HG03565 (cell line): ENCODE results near the gene MGRN1.
"Not testable (repeated sequence)": the region's sequence is repeated elsewhere in the genome, so short reads cannot be mapped to it uniquely, and the experiment has no call there.

ENCODE experiments used
- ATAC-seq: cut with Tn5 transposase; IDR thresholded peaks from one replicate; pipeline ENCODE4 v1.9.1; 2021; ENCODE audit warnings: mild to moderate bottlenecking, moderate library complexity; ENCODE audit not compliant: unreplicated experiment

Gene MGRN1

DNA sequence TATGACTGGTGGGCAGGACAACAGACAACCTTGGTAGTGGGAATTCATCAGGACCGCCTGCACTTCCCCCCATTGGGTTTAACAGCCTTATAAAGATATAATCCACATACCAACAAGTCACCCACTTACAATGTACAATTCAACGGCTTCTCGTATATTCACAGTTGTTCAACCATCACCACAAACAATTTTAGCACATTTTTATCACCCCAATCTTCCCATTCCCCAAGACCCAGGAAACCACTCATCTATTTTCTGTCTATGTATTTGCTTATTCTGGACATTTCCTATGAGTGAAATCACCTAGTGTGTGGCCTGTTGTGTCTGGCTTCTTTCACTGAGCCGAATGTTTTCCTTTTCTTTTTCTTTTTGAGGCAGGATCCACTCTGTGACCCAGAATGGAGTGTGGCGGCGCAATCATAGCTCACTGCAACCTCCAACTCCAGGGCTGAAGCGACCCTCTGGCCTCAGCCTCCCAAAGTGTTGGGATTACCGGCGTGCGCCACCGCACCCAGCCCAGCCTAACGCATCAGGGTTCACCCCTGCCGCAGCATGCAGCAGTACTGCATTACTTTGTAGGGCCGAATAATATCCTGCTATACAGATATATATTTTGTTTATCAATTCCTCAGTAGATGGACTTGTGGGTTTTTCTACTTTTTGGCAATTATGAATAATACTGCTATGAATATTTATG lies 98.6 kb downstream of the MGRN1 start:
- ATAC-seq = no peak

DNA sequence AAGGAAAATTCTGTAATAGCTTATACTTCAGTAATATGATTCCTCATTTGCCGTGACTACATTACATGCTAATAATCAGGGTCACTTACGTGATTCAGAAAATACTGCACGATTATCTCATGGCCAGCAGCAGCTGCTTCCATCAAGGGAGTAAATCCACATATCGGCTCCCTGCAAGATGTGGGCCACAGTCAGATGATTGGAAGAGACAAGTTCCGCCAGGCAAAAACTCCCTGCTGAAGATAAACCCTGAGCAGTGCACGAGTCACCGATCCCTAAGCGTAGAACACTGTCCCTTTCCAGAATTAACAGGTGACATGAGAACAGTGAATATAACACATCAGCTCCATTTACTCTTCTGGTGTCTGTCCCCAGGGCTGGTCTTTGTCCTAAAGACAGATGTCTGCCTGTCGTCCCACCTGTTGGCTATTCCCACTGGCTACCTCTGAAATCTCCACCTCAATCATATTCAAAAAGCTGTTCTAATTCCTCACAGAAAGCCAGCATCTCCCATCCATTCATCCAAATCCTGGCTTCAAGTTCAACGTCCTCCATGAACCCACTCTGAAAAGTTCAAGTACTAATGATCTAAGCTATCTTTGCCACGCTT lies 100.1 kb downstream of the MGRN1 start:
- ATAC-seq = no peak

DNA sequence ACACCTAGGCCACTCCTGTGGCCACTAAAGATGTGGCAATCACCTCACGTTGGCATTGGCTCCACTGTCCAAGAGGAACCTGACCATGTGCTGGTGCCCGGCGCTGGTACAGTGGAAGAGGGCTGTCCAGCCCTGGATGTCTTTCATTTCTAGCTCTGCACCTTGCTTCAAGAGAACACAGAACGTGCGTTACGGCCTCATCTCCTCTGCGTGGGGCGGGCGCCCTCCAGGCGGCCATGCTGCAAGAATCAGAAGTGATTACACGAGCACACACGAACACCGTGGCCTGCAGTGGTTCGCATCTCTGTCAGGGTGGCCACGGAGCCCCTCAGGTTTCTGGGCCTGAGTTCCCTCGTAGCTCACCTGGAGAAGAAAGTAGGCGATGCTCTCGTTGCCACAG lies 102.0 kb downstream of the MGRN1 start:
- no peak for ATAC-seq

DNA sequence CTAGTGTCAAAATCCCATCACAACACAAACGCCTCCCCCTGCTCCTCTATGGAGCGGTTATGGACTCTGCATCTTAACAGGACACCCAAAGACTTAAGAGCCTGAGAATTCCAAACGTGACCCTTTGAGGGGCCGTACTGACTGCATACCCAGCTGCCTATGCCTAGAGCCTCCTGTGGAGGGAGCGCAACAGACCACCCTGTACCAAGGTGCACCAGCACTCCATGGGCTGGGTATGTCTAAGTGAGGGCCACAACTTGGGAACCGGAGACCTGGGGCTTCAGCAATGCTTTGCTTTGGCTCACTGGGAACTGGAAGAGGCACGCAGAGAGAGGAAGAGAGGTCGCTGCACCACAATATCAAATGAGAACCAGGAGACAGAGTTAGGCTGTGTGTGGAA lies 104.0 kb downstream of the MGRN1 start:
- ATAC-seq = no peak

DNA sequence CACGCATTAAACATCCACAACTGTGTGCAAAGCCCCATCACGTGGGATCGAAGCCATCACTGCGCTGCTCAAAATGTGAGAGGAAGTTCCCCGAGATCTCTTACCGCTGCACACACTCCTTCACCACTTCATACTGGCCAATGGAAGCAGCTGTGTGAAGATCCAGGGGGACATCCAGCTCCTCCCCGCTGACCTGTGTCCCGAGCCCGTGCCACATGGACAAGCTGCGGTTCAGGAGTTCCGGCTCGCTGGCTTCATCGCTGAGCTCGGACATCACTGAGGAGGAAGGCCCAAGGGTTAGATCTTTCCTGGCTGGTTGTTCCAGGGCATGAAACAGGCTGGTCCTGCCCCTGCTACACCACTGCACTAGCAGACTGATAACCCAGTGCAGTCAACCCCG lies 105.2 kb downstream of the MGRN1 start:
- ATAC-seq = no peak

DNA sequence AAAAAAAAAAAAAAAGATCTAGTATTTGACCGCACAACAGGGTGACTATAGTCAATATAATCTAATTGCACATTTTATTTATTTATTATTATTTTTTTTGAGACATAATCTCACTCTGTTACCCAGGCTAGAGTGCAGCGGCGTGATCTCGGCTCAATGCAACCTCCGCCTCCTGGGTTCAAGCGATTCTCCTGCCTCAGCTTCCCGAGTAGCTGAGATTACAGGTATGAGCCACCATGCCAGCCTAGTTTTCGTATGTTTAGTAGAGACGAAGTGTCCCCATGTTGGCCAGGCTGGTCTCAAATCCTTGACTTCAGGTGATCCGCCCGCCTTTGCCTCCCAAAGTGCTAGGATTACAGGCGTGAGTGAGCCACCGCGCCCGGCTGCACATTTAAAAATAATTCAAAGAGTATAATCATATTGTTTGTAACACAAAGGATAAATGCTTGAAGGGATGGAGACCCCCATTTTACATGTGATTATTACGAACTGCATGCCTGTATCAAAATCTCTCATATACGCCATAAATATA lies 108.7 kb downstream of the MGRN1 start:
- ATAC-seq = no peak

DNA sequence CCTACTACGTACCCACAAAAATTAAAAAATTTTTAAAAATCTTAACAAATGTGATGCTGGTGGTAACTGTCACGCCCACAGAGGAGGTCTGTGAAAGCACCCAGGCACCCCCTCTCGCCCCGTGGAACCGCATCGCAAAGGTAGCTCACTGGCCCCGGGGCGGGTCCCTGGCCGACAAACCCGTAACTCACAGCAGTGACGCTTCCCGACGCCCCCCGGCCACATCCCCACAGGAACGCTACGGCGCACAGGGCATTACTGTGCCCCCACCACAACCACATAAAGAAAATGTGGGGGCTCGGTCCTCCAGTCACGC lies 109.1 kb downstream of the MGRN1 start:
- ATAC-seq = peak; percentile 6

DNA sequence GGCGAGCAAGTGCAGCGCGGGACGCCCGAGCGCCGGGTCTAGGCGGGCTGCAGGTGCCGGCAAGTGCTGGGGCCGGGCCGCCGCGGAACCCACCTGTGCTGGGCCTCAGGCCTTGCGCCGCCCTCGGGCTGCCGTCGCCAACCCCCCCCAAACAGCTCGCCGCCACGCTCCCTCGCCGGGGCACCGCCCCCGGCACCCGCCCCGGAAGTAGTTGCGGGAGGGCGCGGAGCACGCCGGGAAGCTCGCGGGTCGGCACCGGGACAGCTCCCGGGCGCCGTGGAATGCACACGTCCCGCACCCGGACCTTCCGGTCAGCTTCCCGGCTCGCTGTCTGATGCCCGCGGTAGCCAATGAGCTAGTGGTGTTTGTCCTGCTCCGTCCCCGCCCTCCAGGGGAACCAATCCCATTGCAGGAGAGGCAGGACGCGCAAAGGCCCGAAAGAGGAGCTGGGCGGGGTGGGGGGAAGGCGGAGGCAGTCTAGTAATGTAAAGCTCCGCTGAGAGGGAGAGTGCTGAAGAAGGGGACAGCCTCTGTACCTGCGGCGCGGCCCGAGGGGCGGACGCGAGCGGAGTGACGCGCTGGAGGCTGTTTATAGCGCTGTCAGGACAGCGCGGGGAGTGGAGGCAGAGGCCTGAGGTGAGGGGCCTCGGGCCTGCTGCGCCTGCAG lies 109.6 kb downstream of the MGRN1 start, which contains the start of the genes ANKS3 and DNAAF8:
Gene ANKS3, minus strand, starts transcription at position 209 of the 667 bp plus-strand sequence. CDS start 4,122 bp downstream, outside the sequence.
Gene DNAAF8, plus strand, starts transcription at position 475 of the 667 bp plus-strand sequence. CDS start 1,978 bp downstream, outside the sequence.
- peak; percentile 77 for ATAC-seq

DNA sequence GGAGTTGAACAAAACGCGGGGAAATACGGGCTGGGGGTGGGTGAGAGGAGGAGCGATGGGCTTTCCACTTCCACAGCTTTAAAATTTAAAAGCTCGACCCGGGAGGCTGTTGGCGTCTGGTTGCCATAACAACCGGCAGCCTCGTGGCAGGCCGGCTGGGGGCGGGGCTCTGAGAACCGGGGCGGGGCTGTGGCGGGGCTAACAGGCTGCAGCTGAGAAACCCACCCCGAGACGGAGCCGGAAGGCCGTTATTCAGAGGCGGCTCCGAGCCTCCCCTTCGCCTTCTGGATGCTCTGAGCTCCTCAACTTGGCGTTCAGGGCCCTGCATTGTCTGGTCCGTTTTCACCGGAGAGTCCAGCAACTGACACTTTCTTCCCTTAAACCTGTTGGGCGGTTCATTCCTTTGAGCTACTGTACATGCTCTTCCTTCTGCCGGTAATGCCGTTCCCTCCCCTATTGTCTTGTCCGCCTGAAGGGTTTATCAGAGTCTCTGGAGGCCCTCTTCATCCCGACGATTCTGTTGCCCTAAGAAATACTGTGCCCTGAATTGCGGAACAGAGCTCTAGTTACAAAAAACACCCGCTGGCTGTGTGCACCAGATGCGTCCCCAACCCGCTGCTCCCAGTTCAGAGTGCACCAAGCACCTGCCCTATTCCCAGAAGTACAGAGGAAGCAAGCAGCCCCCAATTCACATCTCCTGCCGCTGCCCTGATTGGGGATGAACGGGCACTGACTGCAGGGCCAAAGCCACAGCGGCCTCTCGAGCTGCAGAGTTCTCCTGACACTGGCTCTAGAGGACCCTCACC lies 110.3 kb downstream of the MGRN1 start:
- ATAC-seq = peak; percentile 32

DNA sequence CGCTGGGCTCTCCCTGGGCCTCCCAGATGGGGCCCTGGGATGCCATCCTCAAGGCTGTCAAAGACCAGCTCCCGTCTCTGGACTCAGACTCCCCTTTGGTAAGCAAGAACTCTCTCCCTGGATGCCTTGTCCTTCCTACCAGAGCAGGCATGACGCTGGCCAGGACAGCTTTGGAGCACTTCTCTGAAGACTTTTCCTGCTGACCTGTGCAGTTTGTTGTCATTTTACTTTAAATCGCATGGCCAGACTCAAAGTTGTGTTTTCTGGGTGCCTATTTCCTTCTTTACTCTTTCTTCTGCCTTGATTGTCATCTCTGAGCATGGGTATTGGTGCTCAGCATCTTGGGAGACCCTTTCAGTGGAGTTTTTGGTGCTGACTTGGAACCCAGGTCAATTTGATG lies 111.9 kb downstream of the MGRN1 start:
- no peak for ATAC-seq

DNA sequence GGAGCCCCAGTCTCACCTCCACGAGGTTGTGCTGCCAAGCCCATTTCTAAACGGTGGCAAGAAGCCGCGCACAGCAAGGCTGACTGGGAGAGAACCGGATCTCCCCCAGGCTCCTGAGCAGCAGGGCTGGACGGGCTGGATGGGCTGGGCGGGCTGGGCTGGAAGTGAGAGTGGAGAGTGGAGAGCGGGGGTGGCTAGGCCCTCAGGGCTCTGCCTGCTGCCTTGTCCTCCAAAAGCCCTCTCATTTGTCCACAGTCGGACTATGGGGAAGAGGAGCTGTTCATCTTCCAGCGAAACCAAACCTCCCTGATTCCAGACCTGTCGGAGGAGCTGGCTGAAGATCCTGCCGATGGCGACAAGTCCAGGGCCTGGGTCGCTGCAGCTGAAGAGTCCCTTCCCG lies 112.9 kb downstream of the MGRN1 start:
- no peak for ATAC-seq

DNA sequence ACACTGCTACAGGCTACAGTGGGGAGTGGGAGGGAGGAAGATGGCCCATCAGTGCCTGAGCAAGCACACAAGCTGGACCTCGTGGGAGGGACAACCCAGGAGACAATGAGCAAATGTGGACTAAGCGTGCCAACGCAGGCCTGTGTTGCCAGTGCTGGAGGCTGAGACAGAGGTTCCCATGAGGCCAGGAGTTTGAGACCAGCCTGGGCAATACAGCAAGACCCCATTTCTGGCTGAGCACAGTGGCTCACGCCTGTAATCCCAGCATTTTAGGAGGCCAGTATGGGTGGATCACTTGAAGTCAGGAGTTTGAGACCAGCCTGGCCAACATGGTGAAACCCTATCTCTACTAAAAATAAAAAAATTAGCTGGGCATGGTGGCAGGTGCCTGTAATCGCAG lies 113.7 kb downstream of the MGRN1 start:
- not testable (repeated sequence) for ATAC-seq
